GM18505 (cell line): ENCODE results near the gene FAM168A.
"Not testable (repeated sequence)": the region's sequence is repeated elsewhere in the genome, so short reads cannot be mapped to it uniquely, and the experiment has no call there.

ENCODE experiments used
- ATAC-seq: cut with Tn5 transposase; IDR thresholded peaks from one replicate; pipeline ENCODE4 v1.9.1; 2021; ENCODE audit not compliant: unreplicated experiment
- POLR2A ChIP-seq: IDR thresholded peaks from 4 replicates; pipeline ENCODE4 v1.6.1; 2011; ENCODE audit warnings: borderline replicate concordance; ENCODE audit not compliant: insufficient read depth, insufficient read length; ENCODE audit errors: extremely low read depth

Gene FAM168A

GRCh38 chr11:73622926-73623593, 25.1 kb upstream of the FAM168A start:
- ATAC-seq: no peak
- TF ChIP-seq POLR2A: no peak

DNA sequence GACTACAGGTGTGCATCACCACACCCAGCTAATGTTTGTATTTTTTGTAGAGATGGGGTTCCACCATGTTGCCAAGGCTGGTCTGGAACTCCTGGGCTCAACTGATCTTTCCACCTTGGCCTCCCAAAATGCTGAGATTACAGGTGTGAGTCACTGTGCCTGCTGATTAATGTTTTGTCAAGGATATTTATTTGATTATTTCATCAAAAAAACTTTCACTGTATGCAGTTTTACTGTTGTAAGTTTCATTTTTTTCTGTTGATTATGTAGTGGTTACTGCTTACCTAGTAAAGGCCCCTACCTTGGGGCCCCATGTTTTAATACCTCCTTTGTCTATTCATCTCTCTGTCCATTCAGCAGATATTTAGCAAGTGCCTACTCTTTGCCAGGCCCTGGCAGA, 16.7 kb upstream of the FAM168A start:
- no peak for ATAC-seq
- TF ChIP-seq POLR2A: no peak

DNA sequence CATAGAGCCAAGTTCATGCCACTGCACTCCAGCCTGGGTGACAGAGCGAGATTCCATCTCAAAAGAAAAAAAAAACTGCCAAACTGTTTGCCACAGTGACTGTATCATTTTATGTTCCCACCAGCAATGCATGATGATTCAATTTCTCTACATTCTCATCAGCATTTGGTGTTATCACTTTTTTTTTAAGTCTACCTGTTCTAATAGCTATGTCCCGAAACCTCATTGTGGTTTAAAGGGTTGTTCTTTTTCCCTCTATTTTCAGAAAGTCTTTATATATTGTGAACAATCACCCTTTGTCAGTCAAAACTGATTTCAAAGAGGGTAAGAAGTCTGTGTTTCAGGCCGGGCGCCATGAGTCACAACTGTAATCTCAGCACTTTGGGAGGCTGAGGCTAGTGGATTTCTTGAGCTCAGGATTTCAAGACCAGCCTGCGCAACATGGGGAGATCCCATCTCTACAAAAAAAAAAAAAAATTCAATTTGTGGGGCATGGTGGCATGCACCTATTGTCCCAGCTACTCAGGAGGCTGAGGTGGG, 14.8 kb upstream of the FAM168A start:
- ATAC-seq: no peak

DNA sequence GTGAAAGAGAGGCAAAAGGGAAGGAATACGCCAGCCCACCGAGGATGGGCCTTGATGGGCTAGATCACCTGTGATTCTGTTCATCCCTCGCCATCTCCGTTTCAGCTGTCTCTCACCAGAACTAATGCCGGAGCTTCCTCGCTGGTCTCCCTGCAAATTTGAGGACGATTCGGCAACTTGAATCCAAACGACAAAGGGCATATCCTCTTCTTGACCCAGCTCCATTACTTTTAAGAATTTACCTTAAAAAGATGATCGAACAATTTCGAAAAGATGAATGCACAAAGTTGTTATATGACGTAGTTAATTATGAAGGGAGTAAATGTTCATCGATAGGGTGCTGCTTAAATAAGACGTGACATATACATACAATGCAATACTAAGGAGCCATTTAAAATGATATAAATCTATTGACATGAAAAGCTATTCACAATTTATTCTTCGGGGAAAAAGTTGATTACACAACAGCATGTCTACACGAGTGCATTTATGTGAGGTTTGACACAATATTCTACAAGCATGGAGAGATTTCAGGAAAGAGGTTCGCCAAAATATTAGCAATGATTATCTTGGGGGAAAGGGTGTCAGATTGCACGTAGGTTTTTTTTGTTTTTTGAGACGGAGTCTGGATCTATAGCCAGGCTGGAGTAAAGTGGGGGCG, 937 bp upstream of the FAM168A start:
- ATAC-seq: no peak
- TF ChIP-seq POLR2A: no peak

More for the DNA sequence above, 14.8 kb upstream of the FAM168A start:
- TF ChIP-seq POLR2A: no peak

DNA sequence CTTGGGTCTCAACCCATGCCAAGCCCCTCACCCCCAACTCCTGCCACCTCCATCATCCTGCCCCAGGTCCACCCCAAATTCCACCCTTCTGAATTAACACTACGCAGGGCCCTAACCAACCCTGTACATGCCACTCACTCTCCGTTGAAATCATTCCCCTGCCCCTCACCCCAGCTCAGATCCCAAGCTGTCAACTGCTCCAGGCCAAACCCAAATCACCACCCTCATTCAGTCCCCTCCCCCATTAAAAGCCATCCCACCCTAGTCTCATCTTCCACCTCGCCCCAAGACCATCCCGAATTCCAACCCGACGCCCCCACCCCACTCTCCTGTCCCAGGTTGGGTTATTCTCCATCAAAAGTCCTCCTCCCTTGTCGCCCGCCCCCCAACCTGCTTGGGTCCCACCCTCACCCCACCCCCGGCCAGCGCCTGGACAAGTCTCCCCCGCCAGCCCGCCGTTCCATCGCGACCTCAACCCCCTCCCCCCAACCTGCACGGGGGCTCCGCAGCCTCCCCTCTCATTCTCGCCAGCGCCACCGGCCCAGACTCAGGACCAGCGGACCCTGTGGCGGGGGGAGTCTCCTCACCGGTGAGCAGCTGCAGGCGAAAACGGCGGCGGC, 466 bp downstream of the FAM168A start:
- no peak for TF ChIP-seq POLR2A
- ATAC-seq: no peak

DNA sequence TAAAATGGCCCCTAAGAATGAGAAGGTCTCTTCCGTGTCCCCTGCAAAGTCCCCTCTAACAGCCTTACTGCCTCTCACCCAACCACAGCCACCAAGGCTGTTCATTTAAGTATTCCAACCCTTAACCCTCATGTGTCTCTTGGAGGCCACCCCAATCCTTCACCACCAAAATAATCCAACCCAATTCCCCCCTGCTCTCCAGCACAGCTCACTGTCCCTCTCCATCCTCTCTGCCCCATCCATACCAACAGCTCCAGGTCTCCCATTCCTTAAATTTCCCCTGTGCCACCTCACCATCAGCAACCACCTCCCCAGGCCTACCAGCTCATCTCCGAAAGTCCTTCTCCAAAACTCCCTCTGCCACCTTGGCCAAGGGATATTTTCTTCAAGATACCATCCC, 1.4 kb downstream of the FAM168A start:
- TF ChIP-seq POLR2A: no peak
- no peak for ATAC-seq

GRCh38 chr11:73592640-73593039, 5.3 kb downstream of the FAM168A start:
- TF ChIP-seq POLR2A: no peak
- no peak for ATAC-seq

DNA sequence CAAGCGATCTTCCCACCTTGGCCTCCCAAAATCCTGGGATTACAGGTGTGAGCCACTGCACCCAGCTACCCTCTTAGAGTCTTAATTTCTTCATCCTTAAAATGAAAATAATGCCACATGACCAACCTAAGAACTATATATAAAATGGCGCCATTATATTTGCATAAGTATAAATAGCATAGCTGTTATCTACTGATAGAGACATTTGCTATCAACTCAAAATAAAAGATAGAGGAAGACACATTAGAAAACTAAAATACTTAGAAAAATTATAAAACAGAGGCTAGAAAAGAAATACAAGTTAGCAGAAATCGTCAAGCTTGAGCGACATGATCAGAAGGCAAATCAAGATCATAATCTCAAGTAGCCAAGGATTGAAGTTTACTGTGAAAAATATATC, 6.2 kb downstream of the FAM168A start:
- no peak for ATAC-seq
- no peak for TF ChIP-seq POLR2A

DNA sequence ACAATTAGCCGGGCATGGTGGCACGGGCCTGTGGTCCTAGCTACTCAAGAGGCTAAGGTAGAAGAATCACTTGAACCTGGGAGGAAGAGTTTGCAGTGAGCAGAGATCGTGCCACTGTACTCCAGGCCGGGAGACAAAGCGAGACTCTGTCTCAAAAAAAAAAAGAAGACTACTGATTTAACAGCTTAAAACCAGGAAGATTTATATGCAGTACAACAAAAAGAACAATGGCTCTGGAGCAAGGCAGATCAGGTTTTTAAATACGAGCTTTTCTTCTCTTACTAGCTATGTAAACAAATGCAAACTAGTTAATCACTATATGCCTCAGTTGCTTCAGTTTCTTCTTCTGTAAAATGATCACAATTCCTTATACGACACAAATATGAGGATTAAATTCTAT, 6.9 kb downstream of the FAM168A start:
- TF ChIP-seq POLR2A: no peak
- no peak for ATAC-seq

DNA sequence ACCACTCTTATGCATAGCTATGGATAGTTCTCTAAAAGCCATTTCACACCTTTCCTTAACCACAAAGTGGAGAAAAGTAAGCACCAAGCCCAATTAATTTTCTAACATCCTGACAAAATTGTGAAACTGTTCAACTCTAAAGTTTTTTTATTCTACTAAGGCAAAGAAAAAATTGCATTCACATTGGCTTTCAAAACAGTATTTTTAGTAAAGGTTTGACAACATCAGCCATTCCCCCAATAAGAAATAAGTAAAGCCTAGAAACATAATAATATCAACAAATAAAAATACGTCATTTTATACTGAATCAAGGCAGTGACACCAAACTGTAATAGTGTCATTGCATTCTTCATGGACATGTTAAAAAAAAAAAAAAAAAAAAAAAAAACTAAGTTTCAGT, 11.1 kb downstream of the FAM168A start:
- ATAC-seq: no peak
- TF ChIP-seq POLR2A: no peak

DNA sequence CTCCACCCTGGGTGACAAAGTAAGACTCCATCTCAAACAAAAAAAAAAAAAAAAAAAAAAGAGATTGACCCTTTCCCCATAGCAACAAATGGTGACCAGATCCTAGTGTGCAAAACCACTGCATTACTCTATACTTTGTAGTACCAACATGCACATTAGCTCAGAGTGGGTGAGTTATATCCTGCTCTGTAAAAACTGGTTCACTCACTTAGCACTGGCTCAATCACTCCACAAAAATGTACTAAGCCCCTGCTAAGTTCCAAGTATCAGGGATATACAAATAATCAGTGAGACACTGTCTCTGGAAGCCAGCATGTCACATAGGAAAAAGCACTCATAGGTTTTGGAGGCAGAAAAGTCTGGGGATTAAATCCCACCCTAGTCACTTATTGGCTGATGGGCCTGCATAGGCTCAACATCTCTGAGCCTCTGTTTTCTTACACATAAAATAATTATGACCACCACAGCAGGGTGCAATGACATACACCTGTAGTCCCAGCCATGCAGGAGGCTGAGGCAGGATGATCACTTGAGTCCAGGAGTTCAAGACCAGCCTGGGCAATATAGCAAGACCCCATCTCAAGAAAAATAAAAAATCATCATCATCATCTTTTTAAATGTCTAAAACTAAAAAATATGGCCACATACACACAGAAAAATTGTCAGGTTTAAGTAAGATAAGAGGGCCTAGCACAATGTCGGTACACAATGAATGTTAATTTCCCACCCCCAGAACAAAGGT, 11.9 kb downstream of the FAM168A start:
- TF ChIP-seq POLR2A: no peak
- no peak for ATAC-seq

DNA sequence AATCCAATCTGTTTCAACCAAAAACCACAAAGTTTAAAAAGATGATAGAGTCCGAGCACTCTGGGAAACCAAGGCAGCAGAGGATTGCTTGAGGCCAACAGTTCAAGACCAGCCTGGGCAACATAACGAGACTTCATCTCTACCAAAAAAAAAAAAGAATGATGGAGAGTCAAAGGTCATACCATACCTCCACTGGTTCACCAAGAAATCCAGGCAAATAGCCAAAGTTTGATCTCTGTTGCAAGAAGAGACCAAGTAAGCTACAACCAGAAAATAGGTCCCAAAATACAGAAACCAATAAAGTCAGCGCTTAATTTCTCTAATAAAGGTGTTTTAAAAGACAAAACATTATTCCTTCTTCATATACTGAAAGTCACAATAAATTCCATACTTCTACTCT, 13.1 kb downstream of the FAM168A start:
- no peak for TF ChIP-seq POLR2A
- no peak for ATAC-seq

DNA sequence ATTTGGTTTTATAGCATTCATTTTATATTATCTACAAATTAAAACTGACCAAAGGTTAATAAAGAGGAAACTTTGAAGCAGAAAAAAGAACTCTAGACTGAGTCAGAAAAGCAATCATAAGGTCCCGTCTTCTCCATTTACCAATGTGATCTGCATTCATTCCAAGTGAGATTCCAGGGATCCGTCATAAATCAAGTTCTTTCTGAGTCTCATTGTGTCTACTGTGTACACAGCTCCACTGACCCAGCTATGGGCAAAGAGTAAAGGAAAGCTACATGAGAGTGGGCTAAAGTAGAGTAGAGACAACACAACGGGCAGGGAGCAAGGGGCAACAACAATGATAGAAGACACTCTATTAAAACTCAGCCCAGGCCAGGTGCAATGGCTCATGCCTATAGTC, 15.3 kb downstream of the FAM168A start:
- ATAC-seq: no peak
- TF ChIP-seq POLR2A: no peak

GRCh38 chr11:73580749-73581148, 17.2 kb downstream of the FAM168A start:
- ATAC-seq: not testable (repeated sequence)
